ENCODE measurements around the gene NFIA.

The NFIA gene

DNA sequence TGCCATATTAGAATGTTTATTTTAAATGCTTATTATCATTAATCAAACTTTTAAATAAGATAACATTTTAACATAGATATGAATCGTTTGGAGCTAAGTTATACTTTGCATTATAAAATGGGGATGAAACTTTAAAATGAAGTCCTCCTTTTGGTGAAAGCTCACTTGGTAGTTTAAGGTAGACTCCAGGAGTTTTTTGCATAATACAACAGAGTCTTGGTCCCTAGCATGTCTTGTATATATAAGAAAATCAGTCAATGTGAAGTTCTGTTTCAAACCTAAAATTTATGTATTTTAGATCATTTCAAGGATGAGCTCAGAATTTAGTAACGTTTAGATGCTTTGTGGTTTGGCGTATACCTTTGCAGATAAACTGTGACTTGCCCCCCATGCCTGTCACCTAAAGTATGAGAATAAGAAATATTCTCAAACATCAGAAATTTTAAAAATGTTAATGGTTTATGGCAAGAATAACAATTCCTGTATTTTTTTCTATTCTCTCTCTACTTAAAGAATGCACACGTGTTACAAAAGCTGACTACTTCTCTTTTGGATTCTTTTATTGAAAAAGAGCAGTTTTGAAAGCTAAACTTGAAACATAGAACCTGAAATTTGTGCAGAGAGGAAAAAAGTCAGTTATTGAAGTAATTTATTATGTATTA is 3.8 kb downstream of the NFIA start:
- H3K4me3 ChIP-seq (ENCODE audit: low read depth, low read length): no peak overlapping the region

DNA sequence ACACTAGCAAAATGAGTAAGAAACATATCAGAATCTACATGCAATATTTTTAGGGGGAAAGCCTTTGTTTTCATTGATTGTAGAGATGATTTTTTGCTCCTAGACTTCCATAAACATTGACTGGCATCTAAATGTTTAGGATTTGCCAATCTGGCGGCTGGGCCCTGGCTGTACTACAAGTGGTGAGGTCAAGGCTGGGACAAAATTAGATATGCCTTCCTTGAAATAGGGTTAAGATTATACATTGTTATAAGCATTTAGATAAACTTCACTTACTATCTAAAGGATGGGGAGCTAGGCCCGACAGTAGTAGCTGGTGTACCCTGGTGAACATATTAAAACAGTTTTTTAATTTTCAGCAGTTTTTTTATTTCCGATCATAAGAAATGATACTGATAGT is 5.2 kb downstream of the NFIA start:
- no peaks in the 10 kb centered on the region for H3K9me3 ChIP-seq
- no peak overlapping the region for H3K4me3 ChIP-seq (ENCODE audit: low read depth, low read length)
- peaks cover 4% of the 10 kb centered on the region for H3K36me3 ChIP-seq
- TF ChIP-seq, protein P1, sequence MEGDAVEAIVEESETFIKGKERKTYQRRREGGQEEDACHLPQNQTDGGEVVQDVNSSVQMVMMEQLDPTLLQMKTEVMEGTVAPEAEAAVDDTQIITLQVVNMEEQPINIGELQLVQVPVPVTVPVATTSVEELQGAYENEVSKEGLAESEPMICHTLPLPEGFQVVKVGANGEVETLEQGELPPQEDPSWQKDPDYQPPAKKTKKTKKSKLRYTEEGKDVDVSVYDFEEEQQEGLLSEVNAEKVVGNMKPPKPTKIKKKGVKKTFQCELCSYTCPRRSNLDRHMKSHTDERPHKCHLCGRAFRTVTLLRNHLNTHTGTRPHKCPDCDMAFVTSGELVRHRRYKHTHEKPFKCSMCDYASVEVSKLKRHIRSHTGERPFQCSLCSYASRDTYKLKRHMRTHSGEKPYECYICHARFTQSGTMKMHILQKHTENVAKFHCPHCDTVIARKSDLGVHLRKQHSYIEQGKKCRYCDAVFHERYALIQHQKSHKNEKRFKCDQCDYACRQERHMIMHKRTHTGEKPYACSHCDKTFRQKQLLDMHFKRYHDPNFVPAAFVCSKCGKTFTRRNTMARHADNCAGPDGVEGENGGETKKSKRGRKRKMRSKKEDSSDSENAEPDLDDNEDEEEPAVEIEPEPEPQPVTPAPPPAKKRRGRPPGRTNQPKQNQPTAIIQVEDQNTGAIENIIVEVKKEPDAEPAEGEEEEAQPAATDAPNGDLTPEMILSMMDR (IDR thresholded peaks at IDR 0.05; ENCODE audit: low read depth, low read length): no peak
- H3K27me3 ChIP-seq: no peaks in the 10 kb centered on the region
- no peak for DNase-seq
- H3K4me1 ChIP-seq: no peaks in the 10 kb centered on the region

More for the DNA sequence above, 3.8 kb downstream of the NFIA start:
- Histone ChIP-seq H3K27me3 (no peaks in the 10 kb centered on the region), H3K36me3 (peaks cover 4% of the 10 kb centered on the region), H3K9me3 (no peaks in the 10 kb centered on the region), H3K4me1 (no peaks in the 10 kb centered on the region)
- no peak for DNase-seq
- TF ChIP-seq, protein P1 (IDR thresholded peaks at IDR 0.05; ENCODE audit: low read depth, low read length): no peak

DNA sequence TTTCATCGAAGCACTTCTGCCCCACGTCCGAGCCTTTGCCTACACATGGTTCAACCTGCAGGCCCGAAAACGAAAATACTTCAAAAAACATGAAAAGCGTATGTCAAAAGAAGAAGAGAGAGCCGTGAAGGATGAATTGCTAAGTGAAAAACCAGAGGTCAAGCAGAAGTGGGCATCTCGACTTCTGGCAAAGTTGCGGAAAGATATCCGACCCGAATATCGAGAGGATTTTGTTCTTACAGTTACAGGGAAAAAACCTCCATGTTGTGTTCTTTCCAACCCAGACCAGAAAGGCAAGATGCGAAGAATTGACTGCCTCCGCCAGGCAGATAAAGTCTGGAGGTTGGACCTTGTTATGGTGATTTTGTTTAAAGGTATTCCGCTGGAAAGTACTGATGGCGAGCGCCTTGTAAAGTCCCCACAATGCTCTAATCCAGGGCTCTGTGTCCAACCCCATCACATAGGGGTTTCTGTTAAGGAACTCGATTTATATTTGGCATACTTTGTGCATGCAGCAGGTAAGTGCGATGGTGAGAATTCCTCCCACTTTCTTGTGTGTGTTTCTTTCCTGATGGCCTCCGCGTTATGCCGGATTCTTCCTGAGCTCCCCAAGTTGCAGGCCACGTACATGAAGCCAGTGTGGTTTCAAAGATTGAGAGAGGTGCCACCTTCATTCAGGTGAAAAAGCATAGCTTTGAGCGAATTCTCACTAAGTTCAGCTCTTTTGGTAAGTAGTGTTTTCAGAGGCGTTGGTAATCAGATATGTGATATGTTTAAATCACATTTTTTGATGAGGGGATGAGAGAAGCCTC is 6.0 kb downstream of the NFIA start:
- TF ChIP-seq, protein P1 (IDR thresholded peaks at IDR 0.05; ENCODE audit: low read depth, low read length): no peak
- no peaks in the 10 kb centered on the region for H3K4me1 ChIP-seq
- peaks cover 4% of the 10 kb centered on the region for H3K36me3 ChIP-seq
- H3K4me3 ChIP-seq (ENCODE audit: low read depth, low read length): no peak overlapping the region
- DNase-seq: no peak
- no peaks in the 10 kb centered on the region for H3K27me3 ChIP-seq
- H3K9me3 ChIP-seq: no peaks in the 10 kb centered on the region

DNA sequence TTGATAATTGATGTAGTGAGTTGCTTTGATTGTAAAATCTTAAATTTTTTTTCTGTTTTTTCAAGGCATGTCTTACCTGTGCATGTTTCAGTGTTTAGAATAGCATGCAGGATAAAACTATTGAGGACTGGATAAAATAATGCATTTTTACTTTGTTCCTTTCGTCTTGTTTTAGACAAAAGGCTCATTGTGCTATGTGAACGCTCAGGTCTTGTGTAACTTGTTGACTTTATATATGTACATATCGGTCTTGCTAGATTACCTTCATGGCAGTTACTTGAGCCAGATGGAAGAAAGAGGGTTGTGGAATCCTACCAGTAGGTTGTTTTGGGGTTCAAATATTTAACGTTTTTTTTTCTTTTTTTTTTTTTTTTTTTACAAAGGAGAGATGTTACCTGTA is 7.0 kb downstream of the NFIA start:
- H3K27me3 ChIP-seq: no peaks in the 10 kb centered on the region
- TF ChIP-seq, protein P1 (IDR thresholded peaks at IDR 0.05; ENCODE audit: low read depth, low read length): no peak
- H3K9me3 ChIP-seq: no peaks in the 10 kb centered on the region
- no peak overlapping the region for H3K4me3 ChIP-seq (ENCODE audit: low read depth, low read length)
- no peak for DNase-seq
- no peaks in the 10 kb centered on the region for H3K4me1 ChIP-seq
- H3K36me3 ChIP-seq: peaks cover 4% of the 10 kb centered on the region

DNA sequence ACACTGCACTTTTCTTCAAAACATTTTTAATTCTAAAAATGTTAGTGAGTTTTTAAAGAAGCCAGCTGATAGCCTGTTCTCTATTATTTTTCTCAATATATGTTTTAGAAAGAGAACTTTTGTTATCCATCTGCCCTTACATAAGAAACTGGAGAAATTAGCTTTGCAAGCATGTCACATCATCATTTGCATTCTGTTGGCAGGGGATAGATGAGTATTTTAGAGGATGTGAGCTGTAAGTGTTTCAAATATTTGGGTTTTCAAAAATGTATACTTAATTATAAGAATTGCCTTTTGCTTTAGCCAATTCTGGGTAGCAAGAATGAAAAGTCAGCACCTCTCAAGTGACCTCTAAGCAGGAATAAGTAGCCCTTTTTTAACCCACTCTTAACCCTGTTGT is 7.4 kb downstream of the NFIA start:
- Histone ChIP-seq H3K4me3 (ENCODE audit: low read depth, low read length) (no peak overlapping the region), H3K9me3 (no peaks in the 10 kb centered on the region), H3K4me1 (no peaks in the 10 kb centered on the region), H3K27me3 (no peaks in the 10 kb centered on the region), H3K36me3 (peaks cover 4% of the 10 kb centered on the region)
- no peak for DNase-seq
- TF ChIP-seq, protein P1 (IDR thresholded peaks at IDR 0.05; ENCODE audit: low read depth, low read length): no peak
